ENCODE data around the gene XCL2. TPM values are rescaled to one million over a fixed set of nuclear protein-coding genes. Genes with fewer than 3 reads are reported as not detected.
"Not testable (repeated sequence)": the region's sequence is repeated elsewhere in the genome, so short reads cannot be mapped to it uniquely, and the experiment has no call there.

XCL2 gene
- polyA plus RNA-seq (2014; cell fraction: cytosol; rRNA removed): not detected in 2 replicates
- not detected in 2 replicates for polyA plus RNA-seq (2014; cell fraction: nucleus; rRNA removed)

DNA sequence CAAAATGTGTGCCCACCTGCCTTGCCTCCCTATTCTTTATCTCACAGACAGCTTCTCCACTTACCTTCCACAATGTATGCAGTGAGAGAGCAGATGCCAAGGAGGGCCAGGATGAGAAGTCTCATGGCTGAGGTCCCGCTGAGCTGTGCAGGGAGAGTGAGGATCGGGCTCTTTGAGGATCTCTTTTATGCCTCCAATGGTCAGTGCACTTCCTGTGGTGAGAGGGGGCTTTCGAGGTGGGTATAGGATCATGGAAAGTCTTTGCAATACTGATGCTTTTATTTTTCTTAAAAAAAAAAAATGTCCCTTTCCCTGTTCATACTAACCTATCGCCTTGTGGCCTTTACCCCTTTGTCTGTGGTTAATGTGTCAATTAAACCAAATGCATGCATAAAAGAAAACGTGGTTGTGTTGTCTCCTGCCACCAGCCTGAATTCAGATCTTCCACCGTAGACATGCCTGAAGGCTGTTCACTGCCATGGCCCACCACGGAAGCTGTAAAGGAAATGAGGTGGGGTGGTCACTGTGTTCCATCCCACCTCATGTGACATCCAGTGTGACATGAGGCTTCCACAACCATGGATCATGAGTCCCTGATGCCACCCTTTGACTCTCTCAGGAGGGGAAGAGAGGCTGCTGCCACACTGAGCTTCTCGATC is at the start of gene XCL2:
TSS of gene XCL2 (minus strand) at position 158 of the 659 bp plus-strand sequence. CDS start at position 125, 33 bp downstream.
- not testable (repeated sequence) for DNase-seq (ENCODE audit: low spot score)

- DNase-seq (ENCODE audit: low spot score): no peak
Observed at GRCh38 chr1:168591641-168592250, 47.9 kb upstream of the XCL2 start.

- no peak for DNase-seq (ENCODE audit: low spot score)
Observed at GRCh38 chr1:168591066-168591465, 47.3 kb upstream of the XCL2 start.

GRCh38 chr1:168589167-168589566 is 45.4 kb upstream of the XCL2 start:
- no peak for DNase-seq (ENCODE audit: low spot score)

DNA sequence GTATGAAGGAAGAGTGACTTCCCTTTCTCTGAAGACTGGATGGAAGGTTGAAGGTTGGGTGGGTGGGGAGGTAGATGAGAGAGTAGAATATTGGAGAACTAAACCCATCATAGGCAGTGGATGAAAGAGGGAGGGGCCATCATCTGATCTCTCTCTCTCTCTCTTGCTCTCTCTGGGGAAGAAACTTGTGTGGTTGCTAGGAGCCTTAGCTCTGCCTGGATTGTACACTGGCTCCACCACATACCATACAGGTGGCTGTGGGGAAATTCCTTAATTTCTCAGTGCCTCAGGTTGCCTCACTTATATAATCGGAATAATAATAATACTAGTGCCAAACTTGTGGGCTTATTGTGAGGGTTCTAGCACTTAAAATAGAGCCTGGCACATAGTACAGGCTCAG is 42.1 kb upstream of the XCL2 start:
- DNase-seq (ENCODE audit: low spot score): no peak

- no peak for DNase-seq (ENCODE audit: low spot score)
Observed at GRCh38 chr1:168585191-168585590, 41.4 kb upstream of the XCL2 start.

DNA sequence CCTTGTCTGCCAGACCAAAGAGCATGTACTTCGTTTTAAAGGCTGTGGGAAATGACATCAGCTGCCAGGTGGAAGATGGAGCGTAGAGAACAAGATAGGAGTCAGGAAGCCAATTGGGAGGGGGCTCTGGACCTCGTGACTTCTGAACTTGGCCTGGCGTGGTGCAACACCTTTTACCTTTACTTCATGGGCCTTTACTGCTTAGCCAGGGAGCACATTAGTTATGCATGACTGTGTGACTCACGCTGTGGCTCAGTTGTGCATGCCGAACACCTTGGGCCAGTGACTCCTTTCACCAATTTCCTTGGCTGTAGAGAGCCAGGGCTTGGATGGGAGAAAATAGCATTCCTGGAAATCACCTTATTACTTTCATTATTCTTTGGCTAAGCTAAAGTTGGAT is 39.8 kb upstream of the XCL2 start:
- no peak for DNase-seq (ENCODE audit: low spot score)

- DNase-seq (ENCODE audit: low spot score): no peak
Observed at GRCh38 chr1:168582688-168583336, 39.0 kb upstream of the XCL2 start.

GRCh38 chr1:168581817-168582572 is 38.2 kb upstream of the XCL2 start:
- no peak for DNase-seq (ENCODE audit: low spot score)

DNA sequence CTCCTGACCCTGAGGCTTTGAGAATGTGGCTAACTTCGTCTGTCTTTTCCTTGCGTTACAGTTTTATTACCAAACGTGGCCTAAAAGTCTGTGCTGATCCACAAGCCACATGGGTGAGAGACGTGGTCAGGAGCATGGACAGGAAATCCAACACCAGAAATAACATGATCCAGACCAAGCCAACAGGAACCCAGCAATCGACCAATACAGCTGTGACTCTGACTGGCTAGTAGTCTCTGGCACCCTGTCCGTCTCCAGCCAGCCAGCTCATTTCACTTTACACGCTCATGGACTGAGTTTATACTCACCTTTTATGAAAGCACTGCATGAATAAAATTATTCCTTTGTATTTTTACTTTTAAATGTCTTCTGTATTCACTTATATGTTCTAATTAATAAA is 37.2 kb upstream of the XCL2 start:
- DNase-seq (ENCODE audit: low spot score): not testable (repeated sequence)

DNA sequence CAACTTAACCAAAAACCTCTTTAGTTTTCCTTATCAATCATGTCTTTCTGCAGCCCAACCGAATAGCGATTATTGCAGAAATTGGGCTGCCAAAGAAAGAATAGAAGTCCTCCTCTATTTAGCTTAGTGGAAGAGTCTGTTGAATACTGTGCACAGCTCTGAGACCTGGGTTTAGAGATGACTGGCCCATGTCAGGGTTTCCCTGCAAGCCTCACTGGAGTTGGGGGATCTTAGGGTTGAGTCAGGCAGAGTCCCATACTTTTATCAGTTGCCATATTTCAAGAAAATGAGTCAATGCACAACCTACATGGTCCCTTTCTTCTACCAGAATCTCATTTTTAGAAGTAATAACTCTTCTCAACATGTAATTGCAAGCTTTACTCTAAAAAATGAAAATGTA is 36.5 kb upstream of the XCL2 start:
- DNase-seq (ENCODE audit: low spot score): not testable (repeated sequence)

DNA sequence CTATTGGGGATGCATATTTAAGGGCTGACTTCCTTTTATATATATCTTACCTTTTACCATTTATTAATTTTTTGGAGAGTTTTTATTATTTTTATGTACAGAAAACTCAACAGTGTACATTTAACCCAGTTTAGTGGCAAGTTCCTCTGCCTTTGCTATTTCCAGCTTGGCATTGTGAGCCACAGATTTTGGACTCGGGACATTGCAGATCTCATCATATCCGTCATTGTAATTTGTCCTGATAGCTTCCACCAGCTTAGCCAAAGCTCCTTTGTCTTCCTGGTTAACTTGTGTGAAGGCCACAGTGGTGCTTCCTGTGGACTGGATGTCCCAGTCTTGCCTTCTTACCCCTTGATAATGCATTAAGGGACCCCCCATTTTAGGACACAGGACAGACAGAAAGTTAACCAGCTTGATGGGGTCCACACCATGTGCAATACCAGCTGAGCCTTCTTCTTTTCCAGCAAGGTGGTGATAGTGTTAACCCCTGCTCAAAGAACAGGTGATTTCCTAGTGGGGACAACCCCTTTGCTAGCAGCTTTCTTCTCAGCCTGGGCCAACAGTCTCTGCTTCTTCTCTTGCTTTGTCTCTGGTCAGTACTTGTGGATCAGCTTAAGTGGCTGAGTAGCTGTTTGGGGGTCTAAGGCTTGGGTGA is 34.9 kb upstream of the XCL2 start:
- not testable (repeated sequence) for DNase-seq (ENCODE audit: low spot score)

GRCh38 chr1:168576245-168576688 is 32.5 kb upstream of the XCL2 start, which contains the start of gene XCL1:
XCL1 (plus strand) TSS chr1:168576605; CDS start chr1:168576638, 33 bp downstream.
- not testable (repeated sequence) for DNase-seq (ENCODE audit: low spot score)

DNA sequence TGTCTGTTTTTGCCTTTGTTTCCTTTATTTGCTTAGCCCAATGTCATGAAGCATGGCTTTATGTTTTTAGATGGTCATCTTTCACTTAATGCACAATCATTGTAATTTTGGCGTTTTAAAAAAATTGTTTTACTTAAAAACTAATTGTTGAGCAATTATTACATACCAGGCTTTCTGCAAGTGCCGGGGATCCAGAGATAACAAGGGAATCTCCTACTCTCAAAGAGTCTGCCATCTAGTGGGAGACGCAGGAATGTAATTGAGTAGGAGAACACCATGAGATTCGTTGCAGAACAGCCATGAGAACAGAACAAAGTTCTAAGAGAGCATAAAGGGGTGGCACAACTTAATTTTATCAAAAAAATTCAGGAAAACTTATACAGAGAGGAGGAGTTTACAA is 30.4 kb upstream of the XCL2 start:
- DNase-seq (ENCODE audit: low spot score): not testable (repeated sequence)

DNA sequence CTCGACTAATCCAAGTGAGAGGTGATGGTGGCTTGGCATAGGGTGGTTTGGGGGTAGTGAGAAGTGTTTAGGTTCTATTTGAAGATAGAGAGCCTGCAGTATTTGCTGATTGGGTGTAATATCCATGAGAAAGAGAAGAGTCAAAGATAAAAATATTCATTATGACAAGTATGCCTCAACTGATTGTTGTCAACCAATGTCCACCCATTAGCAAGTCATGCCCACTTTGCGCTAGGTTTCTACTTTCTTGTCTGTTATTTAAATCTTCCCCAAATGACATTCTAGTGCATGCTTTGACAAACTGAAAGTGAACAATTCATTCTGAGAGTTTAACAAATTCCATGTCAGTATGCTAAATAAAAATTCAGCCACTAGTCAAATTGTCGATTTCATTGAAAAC is 28.8 kb upstream of the XCL2 start:
- DNase-seq (ENCODE audit: low spot score): no peak

DNA sequence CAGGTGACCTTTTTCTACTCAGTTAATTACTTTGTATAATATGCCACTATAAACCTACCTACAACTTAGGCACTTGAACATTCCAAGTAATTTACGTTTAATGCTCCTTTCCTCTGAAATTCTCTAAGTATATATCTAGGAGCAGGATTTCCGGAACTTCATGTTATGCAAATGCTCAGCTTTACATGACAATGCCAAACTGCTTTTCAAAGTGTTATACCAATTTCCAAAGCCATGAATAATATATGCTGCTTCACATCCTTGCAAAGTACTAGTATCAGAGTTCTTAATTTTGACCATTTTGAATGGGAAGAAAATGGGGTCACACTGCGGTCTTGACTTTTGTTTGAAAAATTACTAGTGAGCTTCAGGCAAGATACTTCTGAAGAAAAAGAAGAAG is 26.9 kb upstream of the XCL2 start:
- DNase-seq (ENCODE audit: low spot score): no peak

DNA sequence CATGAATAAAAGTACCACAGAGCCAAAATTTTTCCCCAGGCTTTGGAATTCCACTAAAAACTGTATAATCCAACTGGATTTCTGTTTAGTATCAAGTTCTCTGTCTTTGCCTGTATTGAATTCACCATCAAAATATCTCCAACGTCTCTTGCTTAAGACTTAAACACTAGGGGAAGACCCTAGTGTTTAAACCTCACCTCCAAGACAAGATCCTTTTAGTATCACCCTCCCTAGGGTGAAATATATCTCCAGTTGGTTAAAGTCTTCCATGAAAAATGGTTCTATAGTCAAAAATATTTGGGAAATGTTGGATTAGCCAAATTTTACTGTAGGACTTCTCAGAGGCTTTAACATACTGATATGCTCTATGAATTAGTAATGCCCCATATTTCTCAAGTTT is 24.5 kb upstream of the XCL2 start:
- DNase-seq (ENCODE audit: low spot score): no peak

- no peak for DNase-seq (ENCODE audit: low spot score)
Observed at GRCh38 chr1:168567568-168567967, 23.8 kb upstream of the XCL2 start.

DNA sequence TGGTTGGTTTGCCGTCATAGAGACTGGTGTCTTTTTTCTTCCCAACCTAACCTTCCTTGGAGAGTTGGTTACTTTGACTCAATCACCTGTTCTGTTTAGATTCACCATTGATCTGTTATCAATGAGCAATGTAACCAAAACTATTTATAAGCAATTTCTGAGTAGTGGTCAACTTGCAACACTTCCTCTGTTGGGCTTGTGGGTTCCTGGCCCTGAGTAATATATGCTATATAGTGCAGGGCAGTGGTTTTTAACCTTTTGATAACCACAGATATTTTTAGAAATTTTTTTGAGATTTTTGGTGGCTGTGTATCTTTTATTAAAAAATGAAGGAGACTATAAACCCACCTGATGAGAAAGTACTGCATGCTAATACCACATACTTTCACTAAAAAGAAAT is 23.2 kb upstream of the XCL2 start:
- DNase-seq (ENCODE audit: low spot score): no peak

- no peak for DNase-seq (ENCODE audit: low spot score)
Observed at GRCh38 chr1:168565825-168566224, 22.0 kb upstream of the XCL2 start.

DNA sequence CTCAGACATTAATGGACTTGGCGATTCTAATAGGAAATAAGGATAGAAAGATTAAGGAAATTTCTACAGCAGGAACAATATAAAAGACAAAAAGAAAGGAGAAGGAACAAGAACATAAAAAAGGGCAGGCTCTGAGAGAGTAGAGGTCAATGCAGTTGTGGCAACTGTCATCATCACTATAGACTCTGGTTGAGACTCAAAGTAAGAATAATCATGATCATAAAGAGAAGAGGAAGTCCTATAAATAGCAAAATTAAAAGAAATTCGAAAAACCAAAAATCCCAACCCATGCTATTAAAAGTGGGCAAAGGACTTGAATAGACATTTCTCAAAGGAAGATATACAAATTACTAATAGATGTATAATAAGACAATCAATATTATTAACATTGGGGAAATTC is 18.2 kb upstream of the XCL2 start:
- no peak for DNase-seq (ENCODE audit: low spot score)
